ENCODE results near the gene CTBP2. TPM values are rescaled to one million over a fixed set of nuclear protein-coding genes. Genes with fewer than 3 reads are reported as not detected.

The CTBP2 gene
- total and polyA plus RNA-seq, 8 donors = 21.3 to 169 (median 61.6) TPM

DNA sequence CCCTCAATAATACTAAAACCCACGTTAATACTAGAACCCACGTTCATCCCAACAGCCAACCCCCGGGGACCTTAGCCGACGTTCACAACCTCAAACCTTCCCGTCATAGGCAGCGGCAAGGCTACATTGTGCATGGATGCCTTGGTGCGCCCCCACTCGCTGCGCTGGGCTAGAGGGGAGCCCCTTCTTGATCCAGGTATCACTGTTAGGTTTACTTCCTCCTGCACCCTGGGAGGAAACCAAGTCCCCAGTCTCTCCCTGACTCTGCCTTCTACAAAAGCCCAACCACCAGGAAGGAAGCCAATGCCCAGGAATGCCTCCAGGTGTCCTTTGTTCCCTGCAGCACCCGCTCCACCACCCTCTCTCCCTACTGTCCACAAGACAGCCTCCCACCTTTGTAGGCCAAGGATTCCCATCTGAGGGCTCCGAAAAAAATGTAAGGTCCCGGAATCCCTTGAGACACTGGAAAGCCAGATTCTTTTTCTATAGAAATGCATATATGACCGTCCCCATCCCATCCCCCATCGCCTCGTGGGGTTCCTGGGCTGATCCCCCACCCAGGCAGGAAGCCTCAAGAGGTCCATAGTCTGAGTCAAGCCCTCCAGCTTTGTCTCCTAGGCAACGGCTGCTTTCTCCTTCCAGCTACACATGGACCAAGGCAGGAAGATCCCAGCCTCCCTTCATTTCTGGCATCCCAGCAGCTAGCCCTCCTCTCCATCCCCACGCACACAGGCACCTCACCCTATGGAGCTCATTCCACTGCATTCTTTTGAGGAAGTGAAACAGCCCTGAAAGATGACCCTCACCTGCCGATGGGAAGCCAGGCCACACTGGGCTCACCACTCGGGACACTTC is 25.2 kb downstream of the CTBP2 start:
- Histone ChIP-seq H3K4me3 (no peak overlapping the region), H3K9me3 (no peaks in the 10 kb centered on the region), H3K27me3 (no peaks in the 10 kb centered on the region), H3K4me1 (peaks cover 41 to 67% (median 55%) of the 10 kb centered on the region in 4 donors), H3K27ac (peak overlapping the region in 1 of 5 donors; percentile 12), H3K36me3 (peaks cover 18 to 30% (median 27%) of the 10 kb centered on the region in 4 donors)
- 74 to 78% (median 77%) methylated on average over 20 of the region's 20 CpGs for WGBS, 5 donors
- TF ChIP-seq POLR2AphosphoS5 (IDR thresholded peaks at IDR 0.05) (no peak), POLR2A (IDR thresholded peaks at IDR 0.05) (no peak), EP300 (IDR thresholded peaks at IDR 0.05) (no peak)
- TF ChIP-seq, protein P1, sequence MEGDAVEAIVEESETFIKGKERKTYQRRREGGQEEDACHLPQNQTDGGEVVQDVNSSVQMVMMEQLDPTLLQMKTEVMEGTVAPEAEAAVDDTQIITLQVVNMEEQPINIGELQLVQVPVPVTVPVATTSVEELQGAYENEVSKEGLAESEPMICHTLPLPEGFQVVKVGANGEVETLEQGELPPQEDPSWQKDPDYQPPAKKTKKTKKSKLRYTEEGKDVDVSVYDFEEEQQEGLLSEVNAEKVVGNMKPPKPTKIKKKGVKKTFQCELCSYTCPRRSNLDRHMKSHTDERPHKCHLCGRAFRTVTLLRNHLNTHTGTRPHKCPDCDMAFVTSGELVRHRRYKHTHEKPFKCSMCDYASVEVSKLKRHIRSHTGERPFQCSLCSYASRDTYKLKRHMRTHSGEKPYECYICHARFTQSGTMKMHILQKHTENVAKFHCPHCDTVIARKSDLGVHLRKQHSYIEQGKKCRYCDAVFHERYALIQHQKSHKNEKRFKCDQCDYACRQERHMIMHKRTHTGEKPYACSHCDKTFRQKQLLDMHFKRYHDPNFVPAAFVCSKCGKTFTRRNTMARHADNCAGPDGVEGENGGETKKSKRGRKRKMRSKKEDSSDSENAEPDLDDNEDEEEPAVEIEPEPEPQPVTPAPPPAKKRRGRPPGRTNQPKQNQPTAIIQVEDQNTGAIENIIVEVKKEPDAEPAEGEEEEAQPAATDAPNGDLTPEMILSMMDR (IDR thresholded peaks at IDR 0.05) = no peak
- DNase-seq = peak in 1 of 2 donors; percentile 48
- intact Hi-C loops (cut with DNase I; ENCODE audit: low total_unique reads) = no loop called here

DNA sequence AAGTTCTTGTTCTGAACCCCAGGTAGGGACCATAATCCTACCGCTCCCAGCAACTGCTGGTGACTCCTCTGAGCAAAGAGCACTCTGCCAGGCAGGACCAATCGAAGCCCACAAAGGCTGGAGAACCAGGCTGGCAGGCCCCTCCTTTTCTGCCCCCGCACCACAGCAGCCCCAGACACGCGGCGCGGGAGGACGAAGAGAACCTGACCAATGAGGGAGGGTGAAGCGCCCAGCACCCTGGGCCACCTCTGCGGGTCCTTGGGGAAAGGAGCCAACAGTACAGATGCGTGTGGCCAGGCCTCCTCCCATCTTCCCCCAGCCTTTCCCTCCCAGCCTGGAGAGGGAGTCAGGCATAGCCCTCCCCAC is 25.9 kb downstream of the CTBP2 start:
- peak overlapping the region in 1 of 5 donors; percentile 7 for H3K27ac ChIP-seq

DNA sequence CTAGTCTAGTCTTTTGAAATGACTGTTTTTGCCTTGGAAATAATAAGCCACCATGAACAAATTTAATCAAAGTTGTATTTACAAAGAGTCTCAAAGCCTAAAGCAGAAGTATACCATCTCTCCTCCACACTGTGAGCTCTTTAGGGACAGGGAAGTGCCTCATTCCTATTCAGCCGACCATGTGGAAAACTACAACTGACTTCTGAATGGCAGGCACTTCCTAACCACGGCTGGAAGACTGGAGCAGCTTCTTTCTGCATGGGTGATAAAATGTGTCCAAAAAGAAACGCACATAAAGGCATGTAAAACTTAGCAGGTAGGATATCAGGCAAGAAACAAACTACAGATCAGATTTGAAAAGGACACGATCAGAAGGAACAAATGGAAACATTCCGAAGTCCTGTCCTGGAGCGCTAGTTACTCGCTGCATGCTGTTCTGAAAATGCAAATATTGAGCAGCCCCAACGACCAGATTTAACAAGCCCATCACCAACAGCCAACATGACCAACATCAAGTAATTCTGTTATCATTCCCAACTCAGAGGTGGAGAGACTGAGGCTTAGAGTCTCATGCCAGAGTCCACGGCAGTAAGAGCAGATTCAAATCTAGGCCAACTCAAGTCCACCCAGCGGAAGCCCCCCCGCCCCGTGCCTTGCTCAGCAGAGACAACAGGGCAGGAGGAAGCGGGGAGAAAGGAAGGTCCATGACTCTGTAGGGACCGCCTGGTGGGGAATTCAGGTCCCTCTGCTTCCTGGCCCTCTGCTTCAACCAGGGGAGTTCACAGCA is 26.5 kb downstream of the CTBP2 start:
- Histone ChIP-seq H3K27ac (peak overlapping the region in 1 of 5 donors; percentile 7), H3K4me1 (peaks cover 44 to 77% (median 62%) of the 10 kb centered on the region in 4 donors), H3K9me3 (no peaks in the 10 kb centered on the region), H3K36me3 (peaks cover 18 to 41% (median 37%) of the 10 kb centered on the region in 4 donors), H3K27me3 (no peaks in the 10 kb centered on the region), H3K4me3 (no peak overlapping the region)
- TF ChIP-seq POLR2AphosphoS5 (IDR thresholded peaks at IDR 0.05) = no peak
- no peak for TF ChIP-seq EP300 (IDR thresholded peaks at IDR 0.05)
- no peak for TF ChIP-seq POLR2A (IDR thresholded peaks at IDR 0.05)
- TF ChIP-seq, protein P1 (IDR thresholded peaks at IDR 0.05) = no peak
- no peak for DNase-seq
- 57 to 69% (median 62%) methylated on average over 14 of the region's 14 CpGs for WGBS, 5 donors
- intact Hi-C loops (cut with DNase I; ENCODE audit: low total_unique reads) = no loop called here

More for the DNA sequence above, 25.9 kb downstream of the CTBP2 start:
- Histone ChIP-seq H3K4me1 (peaks cover 41 to 74% (median 58%) of the 10 kb centered on the region in 4 donors), H3K9me3 (no peaks in the 10 kb centered on the region), H3K27me3 (no peaks in the 10 kb centered on the region), H3K4me3 (no peak overlapping the region), H3K36me3 (peaks cover 18 to 35% (median 31%) of the 10 kb centered on the region in 4 donors)
- intact Hi-C loops (cut with DNase I; ENCODE audit: low total_unique reads) = no loop called here
- no peak for DNase-seq
- TF ChIP-seq POLR2A (IDR thresholded peaks at IDR 0.05) (no peak), POLR2AphosphoS5 (IDR thresholded peaks at IDR 0.05) (no peak), EP300 (IDR thresholded peaks at IDR 0.05) (no peak)
- TF ChIP-seq, protein P1 (IDR thresholded peaks at IDR 0.05) = no peak
- 70 to 86% (median 79%) methylated on average over 7 to 11 of the region's 11 CpGs for WGBS, 5 donors

DNA sequence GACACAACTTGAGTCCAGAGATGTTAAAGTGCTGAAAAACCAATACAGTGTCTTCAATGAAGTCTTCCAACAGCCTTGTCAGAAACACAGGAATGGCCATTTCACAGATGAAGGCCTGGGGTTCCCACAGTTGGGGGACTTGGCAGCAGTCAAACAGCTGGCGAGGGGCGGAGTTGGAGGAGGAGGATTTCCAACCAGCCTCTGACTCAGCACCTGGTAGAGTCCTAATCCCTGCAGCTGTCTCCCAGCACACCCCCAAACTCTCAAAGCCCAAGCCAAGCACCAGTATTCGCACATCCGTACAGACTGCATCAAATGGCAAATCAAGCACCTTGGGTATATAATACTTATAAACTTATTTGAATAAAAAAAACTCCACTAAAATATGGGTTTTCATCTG is 28.0 kb downstream of the CTBP2 start:
- no peak for TF ChIP-seq EP300 (IDR thresholded peaks at IDR 0.05)
- no peak for TF ChIP-seq POLR2AphosphoS5 (IDR thresholded peaks at IDR 0.05)
- no peak for TF ChIP-seq POLR2A (IDR thresholded peaks at IDR 0.05)
- TF ChIP-seq, protein P1 (IDR thresholded peaks at IDR 0.05) = no peak

More for the DNA sequence above, 28.0 kb downstream of the CTBP2 start:
- Histone ChIP-seq H3K27ac (no peak overlapping the region), H3K4me1 (peaks cover 37 to 72% (median 55%) of the 10 kb centered on the region in 4 donors), H3K36me3 (peaks cover 15 to 56% (median 43%) of the 10 kb centered on the region in 4 donors), H3K4me3 (no peak overlapping the region), H3K27me3 (no peaks in the 10 kb centered on the region), H3K9me3 (no peaks in the 10 kb centered on the region)
- WGBS, 5 donors = 81 to 98% (median 93%) methylated on average over 4 of the region's 4 CpGs
- no peak for DNase-seq
- intact Hi-C loops (cut with DNase I; ENCODE audit: low total_unique reads) = no loop called here

Measured in stomach (tissue), 9 donors.